Measurements from ENCODE around the gene PYGO1. TPM values are rescaled to one million over a fixed set of nuclear protein-coding genes. Genes with fewer than 3 reads are reported as not detected.

PYGO1 gene
- polyA plus RNA-seq, 3 donors, result not detected

GRCh38 chr15:55586808-55587207 lies 1.3 kb downstream of the PYGO1 start:
- peaks cover 6 to 23% of the 10 kb centered on the region in 2 donors for H3K9me3 ChIP-seq (replicated peaks in 1 of 2; ENCODE audit: control insufficient read depth in 1 of 2, insufficient read depth in 1 of 2, low read length in 2 of 2)
- H3K27me3 ChIP-seq (ENCODE audit: control insufficient read depth in 2 of 2, insufficient read depth in 2 of 2, low read length in 2 of 2), result peaks cover 58 to 74% of the 10 kb centered on the region in 2 donors
- no peak overlapping the region for H3K27ac ChIP-seq (ENCODE audit: low read depth in 1 of 2, low read length in 2 of 2)
- peaks cover 7% of the 10 kb centered on the region for H3K4me1 Mint-ChIP-seq
- peaks cover 6 to 11% of the 10 kb centered on the region in 2 donors for H3K4me1 ChIP-seq (ENCODE audit: control insufficient read depth in 1 of 2, insufficient read depth in 2 of 2, low read length in 2 of 2)
- no CpG with 5 or more reads among the region's 3 CpGs for WGBS (ENCODE audit: insufficient coverage)
- DNase-seq, result no peak
- intact Hi-C loops (cut with micrococcal nuclease), result no loop called here
- H3K4me2 ChIP-seq (replicated peaks; ENCODE audit: extremely low read depth, low read length, poor library complexity, severe bottlenecking), result no peak overlapping the region
- H3K79me2 ChIP-seq (ENCODE audit: insufficient read depth, low read length), result no peaks in the 10 kb centered on the region
- TF ChIP-seq, protein P1, sequence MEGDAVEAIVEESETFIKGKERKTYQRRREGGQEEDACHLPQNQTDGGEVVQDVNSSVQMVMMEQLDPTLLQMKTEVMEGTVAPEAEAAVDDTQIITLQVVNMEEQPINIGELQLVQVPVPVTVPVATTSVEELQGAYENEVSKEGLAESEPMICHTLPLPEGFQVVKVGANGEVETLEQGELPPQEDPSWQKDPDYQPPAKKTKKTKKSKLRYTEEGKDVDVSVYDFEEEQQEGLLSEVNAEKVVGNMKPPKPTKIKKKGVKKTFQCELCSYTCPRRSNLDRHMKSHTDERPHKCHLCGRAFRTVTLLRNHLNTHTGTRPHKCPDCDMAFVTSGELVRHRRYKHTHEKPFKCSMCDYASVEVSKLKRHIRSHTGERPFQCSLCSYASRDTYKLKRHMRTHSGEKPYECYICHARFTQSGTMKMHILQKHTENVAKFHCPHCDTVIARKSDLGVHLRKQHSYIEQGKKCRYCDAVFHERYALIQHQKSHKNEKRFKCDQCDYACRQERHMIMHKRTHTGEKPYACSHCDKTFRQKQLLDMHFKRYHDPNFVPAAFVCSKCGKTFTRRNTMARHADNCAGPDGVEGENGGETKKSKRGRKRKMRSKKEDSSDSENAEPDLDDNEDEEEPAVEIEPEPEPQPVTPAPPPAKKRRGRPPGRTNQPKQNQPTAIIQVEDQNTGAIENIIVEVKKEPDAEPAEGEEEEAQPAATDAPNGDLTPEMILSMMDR (IDR thresholded peaks at IDR 0.05), result no peak
- no peak overlapping the region for H3K9ac ChIP-seq (ENCODE audit: insufficient read depth, low read length, poor library complexity, severe bottlenecking)
- no peak overlapping the region for H3K4me3 Mint-ChIP-seq
- H3K9me3 Mint-ChIP-seq, result peaks cover 4 to 21% (median 15%) of the 10 kb centered on the region in 7 donors
- no peak overlapping the region for H2AFZ ChIP-seq (ENCODE audit: insufficient read depth, low read depth, low read length, poor library complexity, severe bottlenecking)
- peaks cover 50 to 69% (median 65%) of the 10 kb centered on the region in 3 donors for H3K27me3 Mint-ChIP-seq (ENCODE audit: low read depth in 3 of 3)
- H3K36me3 Mint-ChIP-seq, result peaks cover 4 to 6% of the 10 kb centered on the region in 2 donors
- H3K27ac Mint-ChIP-seq, result no peak overlapping the region
- no peaks in the 10 kb centered on the region for H3K36me3 ChIP-seq (replicated peaks in 1 of 2; ENCODE audit: control insufficient read depth in 1 of 2, insufficient read depth in 2 of 2, low read length in 2 of 2)
- no peak overlapping the region for H3K4me3 ChIP-seq (replicated peaks in 1 of 3; ENCODE audit: low read depth in 2 of 3, low read length in 3 of 3)
- no peaks in the 10 kb centered on the region for H4K20me1 ChIP-seq (ENCODE audit: insufficient read depth, low read length)

DNA sequence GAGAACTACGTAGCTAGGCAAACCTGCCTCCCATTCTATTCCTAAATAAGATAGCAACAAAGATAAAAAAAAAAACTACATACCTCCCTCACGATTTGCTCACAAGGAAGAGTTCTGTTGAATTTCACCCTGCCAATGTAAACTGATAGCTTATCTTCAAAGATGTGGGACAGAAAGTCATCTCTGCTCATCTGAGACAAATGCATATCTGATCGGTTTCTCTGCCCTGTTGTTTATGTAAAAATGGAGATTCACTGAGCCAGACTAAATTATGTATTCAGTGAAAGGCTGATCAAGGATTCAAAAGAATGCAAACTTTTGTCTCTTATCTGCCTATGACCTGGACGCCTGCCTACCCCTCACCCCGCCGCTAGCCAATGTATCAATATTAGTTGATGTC lies 11.2 kb downstream of the PYGO1 start:
- Mint-ChIP-seq H3K9me3 (peaks cover 0 to 3% (median 0%) of the 10 kb centered on the region in 7 donors), H3K27ac (no peak overlapping the region), H3K27me3 (ENCODE audit: low read depth in 3 of 3) (peaks cover 11 to 14% (median 14%) of the 10 kb centered on the region in 3 donors), H3K36me3 (no peaks in the 10 kb centered on the region), H3K4me3 (no peak overlapping the region), H3K4me1 (no peaks in the 10 kb centered on the region)
- no peaks in the 10 kb centered on the region for H3K36me3 ChIP-seq (replicated peaks in 1 of 2; ENCODE audit: control insufficient read depth in 1 of 2, insufficient read depth in 2 of 2, low read length in 2 of 2)
- TF ChIP-seq, protein P1 (IDR thresholded peaks at IDR 0.05), result no peak
- no peak overlapping the region for H2AFZ ChIP-seq (ENCODE audit: insufficient read depth, low read depth, low read length, poor library complexity, severe bottlenecking)
- no peaks in the 10 kb centered on the region for H4K20me1 ChIP-seq (ENCODE audit: insufficient read depth, low read length)
- H3K27me3 ChIP-seq (ENCODE audit: control insufficient read depth in 2 of 2, insufficient read depth in 2 of 2, low read length in 2 of 2), result peaks cover 8 to 15% of the 10 kb centered on the region in 2 donors
- no peaks in the 10 kb centered on the region for H3K79me2 ChIP-seq (ENCODE audit: insufficient read depth, low read length)
- H3K27ac ChIP-seq (ENCODE audit: low read depth in 1 of 2, low read length in 2 of 2), result no peak overlapping the region
- no peak for DNase-seq
- no peaks in the 10 kb centered on the region for H3K4me1 ChIP-seq (ENCODE audit: control insufficient read depth in 1 of 2, insufficient read depth in 2 of 2, low read length in 2 of 2)
- intact Hi-C loops (cut with micrococcal nuclease), result no loop called here
- no peak overlapping the region for H3K9ac ChIP-seq (ENCODE audit: insufficient read depth, low read length, poor library complexity, severe bottlenecking)
- H3K9me3 ChIP-seq (replicated peaks in 1 of 2; ENCODE audit: control insufficient read depth in 1 of 2, insufficient read depth in 1 of 2, low read length in 2 of 2), result no peaks in the 10 kb centered on the region
- no peak overlapping the region for H3K4me2 ChIP-seq (replicated peaks; ENCODE audit: extremely low read depth, low read length, poor library complexity, severe bottlenecking)
- WGBS (ENCODE audit: insufficient coverage), result 100% methylated on average over 4 of the region's 6 CpGs
- H3K4me3 ChIP-seq (replicated peaks in 1 of 3; ENCODE audit: low read depth in 2 of 3, low read length in 3 of 3), result no peak overlapping the region
